ENCODE data around the gene ZNF148. TPM values are rescaled to one million over a fixed set of nuclear protein-coding genes. Genes with fewer than 3 reads are reported as not detected.
"Not testable (repeated sequence)": the region's sequence is repeated elsewhere in the genome, so short reads cannot be mapped to it uniquely, and the experiment has no call there.

Gene ZNF148
- total RNA-seq, 1 donor from 2014 or later: 45.2 TPM

GRCh38 chr3:125375950-125376679 is 990 bp upstream of the ZNF148 start:
- intact Hi-C loops (cut with micrococcal nuclease): loop anchor here (1.0 to 5.0 kb wide), 13 partner anchors 19 to 1791 kb away; partner anchors contain the start of genes HACD2, OSBPL11, SNX4 and UMPS

- intact Hi-C loops (cut with micrococcal nuclease): loop anchor here (2.0 kb wide), 4 partner anchors 146 to 644 kb away; partner anchors contain the start of genes SNX4 and UMPS
These were observed 577 bp downstream of the ZNF148 start for GRCh38 chr3:125374501-125374995.

- intact Hi-C loops (cut with micrococcal nuclease): no loop called here
These were observed 7.5 kb downstream of the ZNF148 start for GRCh38 chr3:125367403-125368230.

- intact Hi-C loops (cut with micrococcal nuclease): no loop called here
These were observed 9.0 kb downstream of the ZNF148 start for GRCh38 chr3:125366132-125366531.

GRCh38 chr3:125359700-125360099 is 15.4 kb downstream of the ZNF148 start:
- intact Hi-C loops (cut with micrococcal nuclease): no loop called here

GRCh38 chr3:125358923-125359322 is 16.2 kb downstream of the ZNF148 start:
- intact Hi-C loops (cut with micrococcal nuclease): no loop called here

GRCh38 chr3:125357837-125358236 is 17.3 kb downstream of the ZNF148 start:
- intact Hi-C loops (cut with micrococcal nuclease): loop anchor here (1.0 to 2.0 kb wide), 2 partner anchors 17 to 47 kb away; partner anchors contain the start of gene ZNF148

- intact Hi-C loops (cut with micrococcal nuclease): loop anchor here (1.0 to 2.0 kb wide), 2 partner anchors 18 to 46 kb away; partner anchors contain the start of gene ZNF148
These were observed 18.0 kb downstream of the ZNF148 start for GRCh38 chr3:125357032-125357658.

- intact Hi-C loops (cut with micrococcal nuclease): loop anchor here (1.0 to 2.0 kb wide), 2 partner anchors 19 to 46 kb away; partner anchors contain the start of gene ZNF148
These were observed 18.7 kb downstream of the ZNF148 start for GRCh38 chr3:125356140-125357026.

GRCh38 chr3:125353659-125354058 is 21.5 kb downstream of the ZNF148 start:
- intact Hi-C loops (cut with micrococcal nuclease): no loop called here

- intact Hi-C loops (cut with micrococcal nuclease): no loop called here
These were observed 22.0 kb downstream of the ZNF148 start for GRCh38 chr3:125353128-125353527.

- intact Hi-C loops (cut with micrococcal nuclease): no loop called here
These were observed 23.2 kb downstream of the ZNF148 start for GRCh38 chr3:125351814-125352456.

GRCh38 chr3:125351152-125351551 is 24.0 kb downstream of the ZNF148 start:
- intact Hi-C loops (cut with micrococcal nuclease): no loop called here

- intact Hi-C loops (cut with micrococcal nuclease): no loop called here
These were observed 24.5 kb downstream of the ZNF148 start for GRCh38 chr3:125350597-125350996.

GRCh38 chr3:125349556-125350165 is 25.5 kb downstream of the ZNF148 start:
- intact Hi-C loops (cut with micrococcal nuclease): no loop called here

GRCh38 chr3:125349055-125349454 is 26.1 kb downstream of the ZNF148 start:
- intact Hi-C loops (cut with micrococcal nuclease): no loop called here

- intact Hi-C loops (cut with micrococcal nuclease): not testable (repeated sequence)
These were observed 31.8 kb downstream of the ZNF148 start for GRCh38 chr3:125343367-125343766.

GRCh38 chr3:125340121-125340520 is 35.0 kb downstream of the ZNF148 start:
- intact Hi-C loops (cut with micrococcal nuclease): no loop called here

- intact Hi-C loops (cut with micrococcal nuclease): no loop called here
These were observed 37.6 kb downstream of the ZNF148 start for GRCh38 chr3:125337506-125337905.
